ENCODE results near the gene MMP20. TPM values are rescaled to one million over a fixed set of nuclear protein-coding genes. Genes with fewer than 3 reads are reported as not detected.

MMP20 gene
- total RNA-seq (not detected), polyA plus RNA-seq (not detected)
- long read RNA-seq, donor 1: 0 reads
- long read RNA-seq, donor 2: 0 reads
- long read RNA-seq, donor 3: 0 reads

GRCh38 chr11:102625177-102625576, at the start of gene MMP20:
Gene MMP20 (minus strand): TSS chr11:102625332. CDS start chr11:102625319, 13 bp downstream.
- WGBS, 4 donors: 63 to 77% (median 74%) methylated on average over 5 of the region's 5 CpGs
- ATAC-seq (no peak), DNase-seq (no peak)
- Histone ChIP-seq H3K36me3 (no peaks in the 10 kb centered on the region), H3K4me1 (no peaks in the 10 kb centered on the region), H3K4me3 (no peak within 1 kb of the TSS), H3K27me3 (peaks cover 0 to 12% (median 0%) of the 10 kb centered on the region in 9 donors), H3K27ac (no peak within 1 kb of the TSS), H3K9me3 (no peaks in the 10 kb centered on the region)
- TF ChIP-seq, protein P1, sequence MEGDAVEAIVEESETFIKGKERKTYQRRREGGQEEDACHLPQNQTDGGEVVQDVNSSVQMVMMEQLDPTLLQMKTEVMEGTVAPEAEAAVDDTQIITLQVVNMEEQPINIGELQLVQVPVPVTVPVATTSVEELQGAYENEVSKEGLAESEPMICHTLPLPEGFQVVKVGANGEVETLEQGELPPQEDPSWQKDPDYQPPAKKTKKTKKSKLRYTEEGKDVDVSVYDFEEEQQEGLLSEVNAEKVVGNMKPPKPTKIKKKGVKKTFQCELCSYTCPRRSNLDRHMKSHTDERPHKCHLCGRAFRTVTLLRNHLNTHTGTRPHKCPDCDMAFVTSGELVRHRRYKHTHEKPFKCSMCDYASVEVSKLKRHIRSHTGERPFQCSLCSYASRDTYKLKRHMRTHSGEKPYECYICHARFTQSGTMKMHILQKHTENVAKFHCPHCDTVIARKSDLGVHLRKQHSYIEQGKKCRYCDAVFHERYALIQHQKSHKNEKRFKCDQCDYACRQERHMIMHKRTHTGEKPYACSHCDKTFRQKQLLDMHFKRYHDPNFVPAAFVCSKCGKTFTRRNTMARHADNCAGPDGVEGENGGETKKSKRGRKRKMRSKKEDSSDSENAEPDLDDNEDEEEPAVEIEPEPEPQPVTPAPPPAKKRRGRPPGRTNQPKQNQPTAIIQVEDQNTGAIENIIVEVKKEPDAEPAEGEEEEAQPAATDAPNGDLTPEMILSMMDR (IDR thresholded peaks at IDR 0.05): no peak
- TF ChIP-seq POLR2A (IDR thresholded peaks at IDR 0.05): no peak
- intact Hi-C loops (cut with DNase I): no loop called here

DNA sequence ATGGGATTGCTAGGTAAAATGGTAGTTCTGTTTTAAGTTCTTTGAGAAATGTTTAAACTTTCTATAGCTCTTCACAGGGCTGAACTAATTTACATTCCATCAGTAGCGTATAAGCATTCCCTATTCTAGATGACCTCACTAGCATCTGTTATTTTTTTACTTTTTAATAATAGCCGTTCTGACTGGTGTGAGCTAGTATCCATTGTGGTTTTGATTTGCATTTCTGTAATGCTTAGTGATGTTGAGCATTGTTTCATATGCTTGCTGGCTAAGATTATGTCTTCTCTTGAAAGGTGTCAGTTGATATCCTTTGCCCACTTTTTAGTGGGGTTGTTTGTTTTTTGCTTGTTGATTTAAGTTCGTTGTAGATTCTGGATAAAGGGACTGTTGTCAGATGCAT, 44.5 kb upstream of the MMP20 start:
- 70 to 75% (median 72%) methylated on average over 3 of the region's 3 CpGs for WGBS, 4 donors
- intact Hi-C loops (cut with DNase I): loop anchor here in 5 of 10 donors (5.0 to 10.0 kb wide), 5 partner anchors 325 to 385 kb away; partner anchors contain the start of gene BIRC2 (in 1 of the 5)

GRCh38 chr11:102666331-102666957, 41.3 kb upstream of the MMP20 start:
- intact Hi-C loops (cut with DNase I): loop anchor here in 5 of 10 donors (5.0 to 10.0 kb wide), 5 partner anchors 322 to 382 kb away; partner anchors contain the start of gene BIRC2 (in 1 of the 5)
- no peak for ATAC-seq
- no peak for TF ChIP-seq POLR2A (IDR thresholded peaks at IDR 0.05)
- TF ChIP-seq, protein P1 (IDR thresholded peaks at IDR 0.05): peak; percentile 37 to 74 (median 60)

More for the DNA sequence above, 44.5 kb upstream of the MMP20 start:
- no peak for TF ChIP-seq POLR2A (IDR thresholded peaks at IDR 0.05)
- TF ChIP-seq, protein P1 (IDR thresholded peaks at IDR 0.05): no peak
- Histone ChIP-seq H3K4me3 (no peak overlapping the region), H3K27ac (no peak overlapping the region), H3K36me3 (no peaks in the 10 kb centered on the region), H3K9me3 (no peaks in the 10 kb centered on the region), H3K27me3 (no peaks in the 10 kb centered on the region), H3K4me1 (no peaks in the 10 kb centered on the region)
- ATAC-seq: no peak
- no peak for DNase-seq

GRCh38 chr11:102664001-102664752, 39.0 kb upstream of the MMP20 start:
- DNase-seq (no peak), ATAC-seq (no peak)
- TF ChIP-seq, protein P1 (IDR thresholded peaks at IDR 0.05): no peak
- TF ChIP-seq POLR2A (IDR thresholded peaks at IDR 0.05): no peak
- H3K4me1 ChIP-seq: no peaks in the 10 kb centered on the region
- no peaks in the 10 kb centered on the region for H3K9me3 ChIP-seq
- H3K36me3 ChIP-seq: no peaks in the 10 kb centered on the region
- H3K27ac ChIP-seq: no peak overlapping the region
- 76 to 79% (median 77%) methylated on average over 13 of the region's 13 CpGs for WGBS, 4 donors
- intact Hi-C loops (cut with DNase I): loop anchor here in 3 of 10 donors (10.0 kb wide), 3 partner anchors 319 to 379 kb away; partner anchors contain the start of gene BIRC2 (in 1 of the 3)
- H3K27me3 ChIP-seq: no peaks in the 10 kb centered on the region
- H3K4me3 ChIP-seq: no peak overlapping the region

More at GRCh38 chr11:102666331-102666957, 41.3 kb upstream of the MMP20 start:
- Histone ChIP-seq H3K4me1 (no peaks in the 10 kb centered on the region), H3K27ac (no peak overlapping the region), H3K9me3 (no peaks in the 10 kb centered on the region), H3K36me3 (no peaks in the 10 kb centered on the region), H3K27me3 (no peaks in the 10 kb centered on the region), H3K4me3 (no peak overlapping the region)
- no peak for DNase-seq
- 1 to 4% (median 2%) methylated on average over 4 of the region's 4 CpGs for WGBS, 4 donors

Data from heart left ventricle (tissue), 16 donors.